HepG2 (cell line): Measurements from ENCODE around the gene UNC13D. TPM values are rescaled to one million over a fixed set of nuclear protein-coding genes. Genes with fewer than 3 reads are reported as not detected.

Experiments
- ARID4A ChIP-seq: sonication (generic); formaldehyde crosslinking; IDR thresholded peaks from 2 replicates; pipeline ENCODE4 v1.5.0; 2020; ENCODE audit warnings: mild to moderate bottlenecking, missing genetic modification reagents, borderline replicate concordance
- BRCA1 ChIP-seq: sonication (generic); formaldehyde crosslinking; IDR thresholded peaks from 2 replicates; pipeline ENCODE4 v1.4.0; 2020; ENCODE audit warnings: missing genetic modification reagents
- CENPT ChIP-seq: sonication (generic); formaldehyde crosslinking; IDR thresholded peaks from 2 replicates; pipeline ENCODE4 v1.8.0; 2022; ENCODE audit warnings: low read depth, mild to moderate bottlenecking, moderate library complexity, missing genetic modification reagents
- FOXK1 ChIP-seq: sonication (generic); formaldehyde crosslinking; IDR thresholded peaks from 2 replicates; pipeline ENCODE4 v1.4.0; 2020; ENCODE audit warnings: low read depth, missing genetic modification reagents, borderline replicate concordance
- HINFP ChIP-seq: sonication (generic); formaldehyde crosslinking; IDR thresholded peaks from 2 replicates; pipeline ENCODE4 v1.4.0; 2020; ENCODE audit warnings: low read depth, mild to moderate bottlenecking, missing genetic modification reagents
- MXI1 ChIP-seq: IDR thresholded peaks from 3 replicates; pipeline ENCODE4 v1.6.1; 2012; ENCODE audit warnings: low read depth, low read length, inconsistent platforms, borderline replicate concordance
- NR2F1 ChIP-seq, 2 experiments: fragments of 450-650 bp in 1 of 2; formaldehyde crosslinking in 1 of 2; IDR thresholded peaks; 2 replicates each; pipeline versions ENCODE4 v1.5.0 to v1.6.1; 2016 to 2020; ENCODE audit warnings: mild to moderate bottlenecking in 1 of 2, missing compliant biosample characterization in 1 of 2, missing genetic modification reagents in 1 of 2, moderate library complexity in 1 of 2
- RELA ChIP-seq: sonication (generic); formaldehyde crosslinking; IDR thresholded peaks from 2 replicates; pipeline ENCODE4 v1.4.0; 2020; ENCODE audit warnings: missing genetic modification reagents
- SRSF9 ChIP-seq: fragments of 200-400 bp; formaldehyde crosslinking; IDR thresholded peaks from 2 replicates; pipeline ENCODE4 v1.6.1; 2018; ENCODE audit warnings: borderline replicate concordance, mild to moderate bottlenecking, low read depth, low read length; ENCODE audit not compliant: insufficient read depth, poor library complexity, severe bottlenecking
- TOPORS ChIP-seq: sonication (generic); formaldehyde crosslinking; IDR thresholded peaks from 2 replicates; pipeline ENCODE4 v1.8.0; 2023; ENCODE audit warnings: mild to moderate bottlenecking, missing genetic modification reagents
- ZNF24 ChIP-seq: fragments of 450-650 bp; IDR thresholded peaks from 2 replicates; pipeline ENCODE4 v1.6.1; 2017; ENCODE audit warnings: antibody characterized with exemption, mild to moderate bottlenecking
- ZNF503 ChIP-seq: sonication (generic); formaldehyde crosslinking; IDR thresholded peaks from 2 replicates; pipeline ENCODE4 v1.4.0; 2020; ENCODE audit warnings: missing genetic modification reagents
- ZNF713 ChIP-seq: sonication (generic); formaldehyde crosslinking; IDR thresholded peaks from 2 replicates; pipeline ENCODE4 v1.4.0; 2020; ENCODE audit warnings: mild to moderate bottlenecking, missing genetic modification reagents
- polyA plus RNA-seq, 8 experiments: library from polyadenylated mRNA; depleted of rRNA in 3 of 8; stranded (reverse) in 7 of 8; unstranded in 1 of 8; fragments of >200 nt; fragmentation: Illumina TruSeq in 4 of 8; extraction: Trizol in 4 of 8; gene quantifications; 2 replicates each; pipeline versions ENCODE4 v1.2.1 to v1.2.3, GENCODE V29; 2011 to 2016; ENCODE audit warnings: low read depth in 4 of 8, missing spikeins in 1 of 8, mixed read lengths in 1 of 8; ENCODE audit not compliant: insufficient read depth in 1 of 8
- total RNA-seq, 5 experiments: library from RNA; depleted of rRNA; stranded (reverse); fragments of >200 nt; fragmentation: Illumina TruSeq; extraction: Trizol; gene quantifications; 2 replicates each; pipeline ENCODE4 v1.2.3, GENCODE V29; 2016; ENCODE audit warnings: low read depth in 1 of 5
- TF ChIP-seq, protein P1 (sequence below): sonication (generic); formaldehyde crosslinking; IDR thresholded peaks from 2 replicates; pipeline ENCODE4 v1.4.0; 2020; ENCODE audit warnings: missing genetic modification reagents

UNC13D gene
- total and polyA plus RNA-seq, 2 of the 13 experiments (the other 11 are each of a cell fraction or from before 2014, with no cell fraction given): 29.7 to 42.7 TPM

DNA sequence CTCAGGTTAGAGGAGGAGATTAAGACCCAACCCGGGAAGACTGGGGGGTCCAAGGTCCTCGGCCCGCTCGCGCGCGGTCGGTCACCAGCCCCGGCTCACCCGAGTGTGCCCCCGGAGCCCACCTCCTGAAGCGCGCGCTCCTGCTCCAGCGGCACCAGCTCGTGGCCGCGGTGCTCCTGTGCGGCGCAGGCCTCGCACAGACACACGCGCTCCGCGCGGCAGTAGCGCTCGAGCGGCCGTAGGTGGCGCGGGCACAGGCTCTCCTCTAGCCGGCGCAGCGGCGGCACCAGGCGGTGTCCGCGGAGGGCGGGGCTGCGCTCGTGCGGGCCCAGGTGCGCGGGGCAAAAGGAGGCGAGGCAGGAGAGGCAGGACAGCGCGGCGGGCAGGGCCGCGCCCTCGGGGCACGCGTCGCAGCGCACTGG lies 33.6 kb upstream of the UNC13D start (continued):
- TF ChIP-seq HINFP (CRISPR knock-in tag) (0 out of 2 replicates have a peak, but pooled peaks have one; percentile 76), RELA (CRISPR knock-in tag) (no peak), FOXK1 (CRISPR knock-in tag) (no peak), SRSF9 (no peak), MXI1 (0 out of 3 replicates have a peak, but pooled peaks have one; percentile 54), BRCA1 (CRISPR knock-in tag) (peak; percentile 74; the same call in 1 of the 2 replicates), NR2F1 (CRISPR knock-in tag; IDR thresholded peaks at IDR 0.05) (no peak), TOPORS (CRISPR knock-in tag) (peak; percentile 90), ZNF503 (CRISPR knock-in tag) (no peak; the same call in 1 of the 2 replicates), ZNF713 (CRISPR knock-in tag) (peak; percentile 54), ZNF24 (no peak), ARID4A (CRISPR knock-in tag) (peak; percentile 68; the same call in 1 of the 2 replicates), CENPT (CRISPR knock-in tag) (peak; percentile 86)
- TF ChIP-seq, protein P1, sequence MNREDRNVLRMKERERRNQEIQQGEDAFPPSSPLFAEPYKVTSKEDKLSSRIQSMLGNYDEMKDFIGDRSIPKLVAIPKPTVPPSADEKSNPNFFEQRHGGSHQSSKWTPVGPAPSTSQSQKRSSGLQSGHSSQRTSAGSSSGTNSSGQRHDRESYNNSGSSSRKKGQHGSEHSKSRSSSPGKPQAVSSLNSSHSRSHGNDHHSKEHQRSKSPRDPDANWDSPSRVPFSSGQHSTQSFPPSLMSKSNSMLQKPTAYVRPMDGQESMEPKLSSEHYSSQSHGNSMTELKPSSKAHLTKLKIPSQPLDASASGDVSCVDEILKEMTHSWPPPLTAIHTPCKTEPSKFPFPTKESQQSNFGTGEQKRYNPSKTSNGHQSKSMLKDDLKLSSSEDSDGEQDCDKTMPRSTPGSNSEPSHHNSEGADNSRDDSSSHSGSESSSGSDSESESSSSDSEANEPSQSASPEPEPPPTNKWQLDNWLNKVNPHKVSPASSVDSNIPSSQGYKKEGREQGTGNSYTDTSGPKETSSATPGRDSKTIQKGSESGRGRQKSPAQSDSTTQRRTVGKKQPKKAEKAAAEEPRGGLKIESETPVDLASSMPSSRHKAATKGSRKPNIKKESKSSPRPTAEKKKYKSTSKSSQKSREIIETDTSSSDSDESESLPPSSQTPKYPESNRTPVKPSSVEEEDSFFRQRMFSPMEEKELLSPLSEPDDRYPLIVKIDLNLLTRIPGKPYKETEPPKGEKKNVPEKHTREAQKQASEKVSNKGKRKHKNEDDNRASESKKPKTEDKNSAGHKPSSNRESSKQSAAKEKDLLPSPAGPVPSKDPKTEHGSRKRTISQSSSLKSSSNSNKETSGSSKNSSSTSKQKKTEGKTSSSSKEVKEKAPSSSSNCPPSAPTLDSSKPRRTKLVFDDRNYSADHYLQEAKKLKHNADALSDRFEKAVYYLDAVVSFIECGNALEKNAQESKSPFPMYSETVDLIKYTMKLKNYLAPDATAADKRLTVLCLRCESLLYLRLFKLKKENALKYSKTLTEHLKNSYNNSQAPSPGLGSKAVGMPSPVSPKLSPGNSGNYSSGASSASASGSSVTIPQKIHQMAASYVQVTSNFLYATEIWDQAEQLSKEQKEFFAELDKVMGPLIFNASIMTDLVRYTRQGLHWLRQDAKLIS (CRISPR knock-in tag): peak; percentile 23; the same call in 1 of the 2 replicates
